ENCODE results near the gene ZNRF3. TPM values are rescaled to one million over a fixed set of nuclear protein-coding genes. Genes with fewer than 3 reads are reported as not detected.

ZNRF3 gene
- total and polyA plus RNA-seq, 2 experiments from 2014 or later: 0.56 to 3.9 TPM

DNA sequence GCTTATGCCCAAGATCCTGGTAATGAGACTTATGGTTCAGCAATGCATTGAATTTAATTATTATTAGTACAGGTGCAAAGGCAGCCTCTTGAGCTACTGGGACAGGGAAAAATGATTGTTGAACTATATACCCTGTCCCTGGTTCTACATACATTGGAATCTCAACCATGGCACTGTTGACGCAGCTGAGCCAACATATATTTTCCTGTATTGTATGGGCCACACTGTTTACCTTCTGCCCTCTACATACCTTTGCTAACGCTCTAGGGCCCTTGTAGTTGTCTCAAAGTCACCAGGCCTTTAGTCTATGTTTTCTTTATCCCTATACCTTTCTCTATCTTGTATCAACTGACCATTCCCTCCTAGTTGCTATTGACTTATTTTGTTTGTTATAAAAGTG, 212.1 kb downstream of the ZNRF3 start:
- H3K9ac ChIP-seq: no peak overlapping the region
- in situ Hi-C loops (cut with MboI): no loop called here
- H3K79me2 ChIP-seq (ENCODE audit: insufficient read depth): no peaks in the 10 kb centered on the region
- H3K27ac ChIP-seq: no peak overlapping the region
- no peaks in the 10 kb centered on the region for H3K36me3 ChIP-seq (ENCODE audit: low read depth)
- H3K4me1 ChIP-seq (ENCODE audit: insufficient read depth): peaks cover 16% of the 10 kb centered on the region
- 98% methylated on average over 2 of the region's 2 CpGs for WGBS, 2 experiments (ENCODE audit: low coverage in 1 of 2, low lambda C conversion rate in 2 of 2, missing lambda C conversion rate in 2 of 2)
- H3F3A ChIP-seq (ENCODE audit: insufficient read depth): peaks cover 15% of the 10 kb centered on the region
- H3K27me3 ChIP-seq (replicated peaks; ENCODE audit: insufficient read depth): no peaks in the 10 kb centered on the region
- TF ChIP-seq EZH2 (IDR thresholded peaks at IDR 0.05; ENCODE audit: insufficient read depth, poor library complexity, severe bottlenecking): no peak
- no peak for TF ChIP-seq EZH2phosphoT487 (IDR thresholded peaks at IDR 0.05; ENCODE audit: insufficient read depth, low read depth)
- H3K9me3 ChIP-seq (ENCODE audit: low read depth): no peaks in the 10 kb centered on the region
- no peak for DNase-seq
- no peak overlapping the region for H3K4me3 ChIP-seq
- H3K9me2 ChIP-seq (ENCODE audit: insufficient read depth): no peaks in the 10 kb centered on the region
- H3K4me2 ChIP-seq (ENCODE audit: unreplicated experiment): no peak overlapping the region
- H2AFZ ChIP-seq: no peak overlapping the region
- no peaks in the 10 kb centered on the region for H4K20me1 ChIP-seq (ENCODE audit: insufficient read depth)

DNA sequence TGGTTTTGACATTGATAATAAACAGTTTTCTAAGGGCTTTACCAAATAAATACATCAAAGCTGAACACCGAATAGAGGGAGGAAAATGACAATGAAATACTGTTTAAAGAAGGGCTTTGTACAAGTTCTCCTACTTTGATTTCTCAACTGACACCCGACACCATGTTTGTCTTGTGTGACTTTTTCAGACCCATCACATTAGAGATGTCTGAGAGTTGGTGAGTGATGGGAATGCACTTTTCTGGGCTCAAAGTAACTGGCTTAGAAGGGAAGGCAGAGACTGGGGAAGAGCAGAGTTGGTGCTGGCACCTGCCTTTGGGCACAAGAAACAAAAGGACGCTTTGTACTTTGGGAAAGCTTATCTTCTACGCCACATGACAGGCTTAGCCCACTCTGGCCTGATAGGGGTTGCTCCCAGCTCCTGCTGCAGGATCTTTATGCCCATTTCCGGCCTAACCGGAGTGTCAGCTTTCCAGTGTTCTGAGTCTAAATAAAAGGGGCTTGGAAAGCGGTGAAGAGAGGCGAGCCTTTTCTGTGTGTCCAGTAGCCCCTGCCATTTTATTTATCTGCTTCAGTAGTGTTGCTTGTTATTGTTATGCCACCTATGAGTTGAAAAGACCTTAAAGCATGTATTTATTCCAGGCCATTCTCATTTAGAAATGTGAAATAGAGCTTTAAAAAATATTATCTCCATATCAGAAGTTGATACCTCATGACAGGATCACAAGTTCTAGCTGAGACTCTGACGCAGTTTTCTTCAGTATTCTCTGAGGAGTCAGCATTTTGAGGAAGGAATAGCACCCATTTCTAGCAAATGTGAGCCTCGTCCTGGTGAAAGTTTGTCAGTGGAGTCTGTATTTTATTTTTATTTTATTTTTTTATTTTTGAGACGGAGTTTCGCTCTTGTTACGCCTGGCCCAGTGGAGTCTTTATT, 213.6 kb downstream of the ZNRF3 start:
- no peak for DNase-seq
- H3K4me2 ChIP-seq (ENCODE audit: unreplicated experiment): no peak overlapping the region
- H3K36me3 ChIP-seq (ENCODE audit: low read depth): no peaks in the 10 kb centered on the region
- no peak overlapping the region for H3K4me3 ChIP-seq
- no peaks in the 10 kb centered on the region for H3K9me3 ChIP-seq (ENCODE audit: low read depth)
- H3K9ac ChIP-seq: no peak overlapping the region
- no peak for TF ChIP-seq EZH2phosphoT487 (IDR thresholded peaks at IDR 0.05; ENCODE audit: insufficient read depth, low read depth)
- TF ChIP-seq EZH2 (IDR thresholded peaks at IDR 0.05; ENCODE audit: insufficient read depth, poor library complexity, severe bottlenecking): no peak
- no peaks in the 10 kb centered on the region for H3K27me3 ChIP-seq (replicated peaks; ENCODE audit: insufficient read depth)
- no peak overlapping the region for H2AFZ ChIP-seq
- in situ Hi-C loops (cut with MboI): no loop called here
- no peaks in the 10 kb centered on the region for H4K20me1 ChIP-seq (ENCODE audit: insufficient read depth)
- no peaks in the 10 kb centered on the region for H3K9me2 ChIP-seq (ENCODE audit: insufficient read depth)
- H3K27ac ChIP-seq: no peak overlapping the region
- peaks cover 16% of the 10 kb centered on the region for H3K4me1 ChIP-seq (ENCODE audit: insufficient read depth)
- H3K79me2 ChIP-seq (ENCODE audit: insufficient read depth): no peaks in the 10 kb centered on the region
- 84 to 87% methylated on average over 13 of the region's 13 CpGs for WGBS, 2 experiments (ENCODE audit: low coverage in 1 of 2, low lambda C conversion rate in 2 of 2, missing lambda C conversion rate in 2 of 2)
- peaks cover 15% of the 10 kb centered on the region for H3F3A ChIP-seq (ENCODE audit: insufficient read depth)

- no peaks in the 10 kb centered on the region for H3K36me3 ChIP-seq (ENCODE audit: low read depth)
- no peak overlapping the region for H3K4me2 ChIP-seq (ENCODE audit: unreplicated experiment)
- TF ChIP-seq EZH2phosphoT487 (IDR thresholded peaks at IDR 0.05; ENCODE audit: insufficient read depth, low read depth): no peak
- no peak for TF ChIP-seq EZH2 (IDR thresholded peaks at IDR 0.05; ENCODE audit: insufficient read depth, poor library complexity, severe bottlenecking)
- WGBS, 2 experiments (ENCODE audit: low coverage in 1 of 2, low lambda C conversion rate in 2 of 2, missing lambda C conversion rate in 2 of 2): 83 to 85% methylated on average over 2 of the region's 2 CpGs
- DNase-seq: no peak
- no peak overlapping the region for H3K4me3 ChIP-seq
- H3K4me1 ChIP-seq (ENCODE audit: insufficient read depth): peaks cover 9% of the 10 kb centered on the region
- no peaks in the 10 kb centered on the region for H3K79me2 ChIP-seq (ENCODE audit: insufficient read depth)
- H3K27ac ChIP-seq: no peak overlapping the region
- peaks cover 8% of the 10 kb centered on the region for H3F3A ChIP-seq (ENCODE audit: insufficient read depth)
- H2AFZ ChIP-seq: no peak overlapping the region
- H4K20me1 ChIP-seq (ENCODE audit: insufficient read depth): no peaks in the 10 kb centered on the region
- no peaks in the 10 kb centered on the region for H3K27me3 ChIP-seq (replicated peaks; ENCODE audit: insufficient read depth)
- in situ Hi-C loops (cut with MboI): no loop called here
- H3K9me3 ChIP-seq (ENCODE audit: low read depth): no peaks in the 10 kb centered on the region
- H3K9me2 ChIP-seq (ENCODE audit: insufficient read depth): no peaks in the 10 kb centered on the region
- H3K9ac ChIP-seq: no peak overlapping the region
Observed at GRCh38 chr22:29098296-29098695, 214.9 kb downstream of the ZNRF3 start.

- H3K4me1 ChIP-seq (ENCODE audit: insufficient read depth): no peaks in the 10 kb centered on the region
- H4K20me1 ChIP-seq (ENCODE audit: insufficient read depth): no peaks in the 10 kb centered on the region
- DNase-seq: no peak
- H3K9ac ChIP-seq: no peak overlapping the region
- H3K9me2 ChIP-seq (ENCODE audit: insufficient read depth): no peaks in the 10 kb centered on the region
- no peaks in the 10 kb centered on the region for H3K79me2 ChIP-seq (ENCODE audit: insufficient read depth)
- TF ChIP-seq EZH2 (IDR thresholded peaks at IDR 0.05; ENCODE audit: insufficient read depth, poor library complexity, severe bottlenecking): no peak
- TF ChIP-seq EZH2phosphoT487 (IDR thresholded peaks at IDR 0.05; ENCODE audit: insufficient read depth, low read depth): no peak
- no peak overlapping the region for H3K4me3 ChIP-seq
- no peaks in the 10 kb centered on the region for H3F3A ChIP-seq (ENCODE audit: insufficient read depth)
- no peaks in the 10 kb centered on the region for H3K9me3 ChIP-seq (ENCODE audit: low read depth)
- in situ Hi-C loops (cut with MboI): no loop called here
- H3K27me3 ChIP-seq (replicated peaks; ENCODE audit: insufficient read depth): no peaks in the 10 kb centered on the region
- 99 to 100% methylated on average over 2 of the region's 2 CpGs for WGBS, 2 experiments (ENCODE audit: low coverage in 1 of 2, low lambda C conversion rate in 2 of 2, missing lambda C conversion rate in 2 of 2)
- no peak overlapping the region for H3K4me2 ChIP-seq (ENCODE audit: unreplicated experiment)
- no peak overlapping the region for H3K27ac ChIP-seq
- H3K36me3 ChIP-seq (ENCODE audit: low read depth): no peaks in the 10 kb centered on the region
- no peak overlapping the region for H2AFZ ChIP-seq
Observed at GRCh38 chr22:29102300-29102699, 218.9 kb downstream of the ZNRF3 start.
